ENCODE results near the gene CHST11.
A peak's percentile ranks its signal among the peaks of the same experiment; 100 is the strongest.

- TF ChIP-seq POLR2AphosphoS5 (IDR thresholded peaks at IDR 0.05; ENCODE audit: low read depth, low read length) = no peak
- TF ChIP-seq POLR2A (IDR thresholded peaks at IDR 0.05; ENCODE audit: low read depth, low read length) = no peak
- peak; percentile 86 for TF ChIP-seq SPI1 (IDR thresholded peaks at IDR 0.05; ENCODE audit: low read depth, low read length)
- TF ChIP-seq TAF1 (IDR thresholded peaks at IDR 0.05; ENCODE audit: low read depth, low read length) = no peak
Observed at GRCh38 chr12:104695453-104696148, 238.9 kb downstream of the CHST11 start.
